D721Med (cell line): Measurements from ENCODE around the gene ANO1.

Experiments
- DNase-seq: peaks from one replicate; pipeline ENCODE4 v3.0.0; 2011; ENCODE audit warnings: low spot score; ENCODE audit not compliant: insufficient read length
- FAIRE-seq: peaks from 2 replicates; lab custom pipeline; 2011; peaks lifted over from hg19 to GRCh38; lab: Jason Lieb, UNC
- TF ChIP-seq, protein P1 (sequence below): IDR thresholded peaks from 2 replicates; pipeline ENCODE4 v1.5.1; 2012; ENCODE audit warnings: mild to moderate bottlenecking, control low read depth; ENCODE audit not compliant: insufficient read depth; ENCODE audit errors: missing control alignments

ANO1 gene

DNA sequence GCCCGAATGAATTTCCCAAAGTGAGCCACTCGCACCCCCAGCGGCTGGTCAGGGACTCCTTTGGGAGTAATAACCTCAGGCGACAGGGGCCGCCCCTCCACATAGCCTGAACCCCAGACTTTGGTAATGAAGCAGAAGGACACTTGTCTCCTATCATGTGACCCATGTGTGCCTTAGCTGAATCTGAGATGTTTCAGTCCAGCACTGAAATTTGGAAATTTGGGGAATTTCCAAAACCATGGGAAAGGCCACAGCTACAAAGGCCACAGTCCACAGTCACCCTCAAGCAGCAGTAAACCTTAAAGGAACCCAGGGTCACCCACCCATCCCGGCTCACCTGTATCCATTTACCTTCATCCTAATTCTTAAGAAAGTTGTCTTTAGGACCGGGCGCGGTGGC is 73.6 kb downstream of the ANO1 start:
- TF ChIP-seq, protein P1, sequence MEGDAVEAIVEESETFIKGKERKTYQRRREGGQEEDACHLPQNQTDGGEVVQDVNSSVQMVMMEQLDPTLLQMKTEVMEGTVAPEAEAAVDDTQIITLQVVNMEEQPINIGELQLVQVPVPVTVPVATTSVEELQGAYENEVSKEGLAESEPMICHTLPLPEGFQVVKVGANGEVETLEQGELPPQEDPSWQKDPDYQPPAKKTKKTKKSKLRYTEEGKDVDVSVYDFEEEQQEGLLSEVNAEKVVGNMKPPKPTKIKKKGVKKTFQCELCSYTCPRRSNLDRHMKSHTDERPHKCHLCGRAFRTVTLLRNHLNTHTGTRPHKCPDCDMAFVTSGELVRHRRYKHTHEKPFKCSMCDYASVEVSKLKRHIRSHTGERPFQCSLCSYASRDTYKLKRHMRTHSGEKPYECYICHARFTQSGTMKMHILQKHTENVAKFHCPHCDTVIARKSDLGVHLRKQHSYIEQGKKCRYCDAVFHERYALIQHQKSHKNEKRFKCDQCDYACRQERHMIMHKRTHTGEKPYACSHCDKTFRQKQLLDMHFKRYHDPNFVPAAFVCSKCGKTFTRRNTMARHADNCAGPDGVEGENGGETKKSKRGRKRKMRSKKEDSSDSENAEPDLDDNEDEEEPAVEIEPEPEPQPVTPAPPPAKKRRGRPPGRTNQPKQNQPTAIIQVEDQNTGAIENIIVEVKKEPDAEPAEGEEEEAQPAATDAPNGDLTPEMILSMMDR: no peak
- FAIRE-seq (no peak), DNase-seq (no peak)

DNA sequence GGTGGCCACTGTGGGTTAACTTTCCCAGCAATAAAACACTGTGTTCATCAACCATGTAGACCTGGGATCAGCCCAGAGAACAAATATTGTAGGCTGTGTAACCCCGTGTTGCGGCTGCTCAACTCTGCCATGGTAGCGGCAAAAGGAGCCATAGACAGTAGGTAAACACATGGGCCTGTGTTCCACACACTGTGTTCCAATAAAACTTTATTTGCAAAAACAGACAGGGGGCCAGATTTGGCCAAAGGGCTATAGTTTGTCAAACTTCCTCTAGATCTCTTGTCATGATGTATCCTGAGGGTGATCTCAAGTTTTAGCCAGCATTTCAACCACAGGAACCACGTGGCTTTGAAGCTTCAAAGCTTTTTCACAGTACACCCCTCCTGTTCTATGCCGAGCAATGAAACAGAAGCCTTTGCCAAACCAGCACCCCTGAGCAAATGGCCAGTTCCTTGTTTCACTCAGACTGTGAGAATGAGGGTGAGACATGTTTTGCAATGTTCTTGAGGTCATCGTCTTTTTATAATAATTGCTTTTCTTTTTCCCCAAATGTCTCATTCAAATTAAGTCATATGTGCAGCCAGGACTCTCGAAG is 75.1 kb downstream of the ANO1 start:
- no peak for DNase-seq
- FAIRE-seq: no peak
- TF ChIP-seq, protein P1: no peak

DNA sequence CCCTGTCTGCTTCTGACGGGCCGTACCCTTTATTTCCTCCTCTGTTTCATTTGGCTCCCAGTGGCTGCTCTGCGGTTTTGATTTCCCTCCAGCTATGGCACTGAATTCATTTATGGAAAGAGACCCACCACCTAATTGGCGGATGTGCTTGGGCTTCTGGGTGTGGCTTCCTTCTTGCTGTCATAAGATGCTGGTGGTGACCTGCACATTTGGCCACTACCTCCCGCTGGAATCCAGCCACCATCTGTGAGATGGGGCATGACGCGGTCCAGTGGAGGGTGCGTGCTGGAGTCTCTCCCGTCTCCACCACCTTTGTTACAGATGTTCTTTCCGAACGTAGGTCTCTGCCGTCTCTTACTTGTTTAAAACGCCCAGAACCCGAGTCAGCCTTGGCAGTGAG is 77.3 kb downstream of the ANO1 start:
- TF ChIP-seq, protein P1: no peak
- DNase-seq: no peak
- no peak for FAIRE-seq

DNA sequence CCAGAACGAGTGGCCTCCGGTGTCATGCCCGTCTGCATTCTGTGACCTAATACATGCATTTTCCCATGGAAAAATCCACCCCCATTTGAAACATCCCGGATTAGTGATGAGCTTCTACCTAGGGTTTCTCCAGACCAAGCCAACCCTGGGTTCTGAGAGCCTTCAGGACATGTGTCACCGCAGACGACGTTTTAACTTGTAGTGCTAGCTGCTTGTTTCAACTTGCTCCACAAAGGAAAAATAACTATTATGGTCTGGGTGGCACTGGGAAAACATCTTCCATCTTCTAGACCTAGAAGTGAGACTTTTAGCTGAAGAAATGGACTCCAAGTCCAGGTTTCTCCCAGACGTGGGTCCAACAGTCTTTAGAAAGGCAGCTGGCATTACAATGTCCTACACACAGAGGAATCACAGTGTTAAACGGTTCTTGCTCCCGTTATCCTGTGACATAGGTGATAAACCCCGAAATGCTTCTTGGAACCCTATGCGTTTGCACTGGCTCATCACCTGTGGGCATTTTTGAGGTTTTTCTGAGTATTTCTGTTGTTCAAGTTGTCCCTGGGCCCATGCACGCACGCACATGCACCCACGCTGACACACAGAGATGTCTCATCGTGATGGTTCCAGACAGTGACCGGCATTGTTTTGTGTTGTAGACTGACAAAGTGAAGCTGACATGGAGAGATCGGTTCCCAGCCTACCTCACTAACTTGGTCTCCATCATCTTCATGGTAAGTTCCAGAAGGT is 78.3 kb downstream of the ANO1 start:
- TF ChIP-seq, protein P1: no peak
- DNase-seq: no peak
- FAIRE-seq: no peak

DNA sequence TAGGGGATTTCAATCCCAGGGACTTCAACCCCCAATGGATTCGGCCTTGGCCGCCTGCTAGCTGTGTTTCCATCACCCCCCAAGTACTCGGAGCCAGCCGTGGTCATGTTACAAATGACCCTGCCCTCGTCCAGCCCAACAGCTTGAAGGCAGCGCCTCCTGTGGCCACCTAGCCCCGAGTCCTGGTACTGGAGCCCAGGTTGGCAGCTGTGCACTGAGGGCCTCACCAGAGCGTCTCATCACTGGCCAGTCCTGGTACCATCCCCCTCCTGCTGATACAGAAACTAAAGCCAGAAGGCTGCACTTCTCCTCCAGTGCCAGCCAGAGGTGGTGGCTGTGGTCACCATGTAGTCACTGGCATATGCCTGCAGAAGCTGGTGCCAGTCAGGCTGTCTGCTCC is 80.1 kb downstream of the ANO1 start:
- DNase-seq: no peak
- TF ChIP-seq, protein P1: no peak
- FAIRE-seq: no peak

DNA sequence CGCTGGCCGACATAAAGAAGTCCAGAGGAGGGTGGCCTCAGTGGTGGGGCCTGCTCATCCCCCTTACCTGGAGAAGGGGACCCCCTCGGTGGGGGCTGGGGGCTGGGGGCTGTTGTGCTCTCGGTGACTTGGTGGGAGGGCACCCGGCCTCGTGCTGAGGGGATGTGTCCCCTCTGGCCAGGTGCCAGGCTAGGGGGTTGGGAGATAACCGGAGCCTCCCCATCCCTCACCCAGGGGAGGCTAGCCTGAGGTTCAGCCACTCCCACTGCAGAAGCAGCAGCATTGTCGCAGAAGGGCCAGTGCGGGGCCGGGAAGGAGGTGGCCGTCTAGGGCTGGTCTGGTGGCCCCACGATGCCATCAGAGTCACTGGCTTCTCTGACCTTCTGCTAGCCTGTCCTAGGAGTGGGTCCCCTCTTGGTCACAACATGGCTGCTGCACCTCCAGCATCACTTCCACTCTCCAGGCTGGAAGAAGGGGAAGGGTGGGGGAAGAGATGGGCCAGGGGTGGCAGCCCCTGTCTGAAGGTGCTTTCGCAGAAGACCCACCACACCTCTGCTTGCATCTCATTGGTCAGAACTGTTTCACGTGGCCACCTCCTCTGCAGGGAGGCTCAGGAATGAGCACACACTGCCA is 80.8 kb downstream of the ANO1 start:
- FAIRE-seq (no peak), DNase-seq (no peak)
- TF ChIP-seq, protein P1: no peak
